ENCODE data around the gene NBR1. TPM values are rescaled to one million over a fixed set of nuclear protein-coding genes. Genes with fewer than 3 reads are reported as not detected.

Gene NBR1
- polyA plus RNA-seq, 3 donors = 40.4 to 88.5 (median 64.0) TPM

DNA sequence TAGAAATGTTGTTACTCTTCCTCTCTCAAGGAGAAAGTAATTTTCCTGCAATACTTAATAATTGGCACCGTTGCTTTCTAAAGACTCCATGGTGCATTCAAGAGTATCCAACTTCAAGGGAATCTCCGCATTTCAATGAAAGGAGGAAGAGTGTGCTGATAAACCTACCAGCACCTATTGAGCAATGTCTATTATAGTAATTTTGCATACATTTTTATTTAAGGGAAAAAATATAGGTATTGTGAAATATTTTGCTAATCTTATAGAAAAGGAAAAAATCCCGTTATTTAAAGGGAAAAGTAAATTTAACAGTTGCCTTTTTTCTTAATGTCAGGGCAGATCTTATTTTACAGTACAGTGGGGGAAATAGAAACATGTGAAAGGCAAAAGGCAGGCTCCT is 39.6 kb downstream of the NBR1 start:
- TF ChIP-seq, protein P1, sequence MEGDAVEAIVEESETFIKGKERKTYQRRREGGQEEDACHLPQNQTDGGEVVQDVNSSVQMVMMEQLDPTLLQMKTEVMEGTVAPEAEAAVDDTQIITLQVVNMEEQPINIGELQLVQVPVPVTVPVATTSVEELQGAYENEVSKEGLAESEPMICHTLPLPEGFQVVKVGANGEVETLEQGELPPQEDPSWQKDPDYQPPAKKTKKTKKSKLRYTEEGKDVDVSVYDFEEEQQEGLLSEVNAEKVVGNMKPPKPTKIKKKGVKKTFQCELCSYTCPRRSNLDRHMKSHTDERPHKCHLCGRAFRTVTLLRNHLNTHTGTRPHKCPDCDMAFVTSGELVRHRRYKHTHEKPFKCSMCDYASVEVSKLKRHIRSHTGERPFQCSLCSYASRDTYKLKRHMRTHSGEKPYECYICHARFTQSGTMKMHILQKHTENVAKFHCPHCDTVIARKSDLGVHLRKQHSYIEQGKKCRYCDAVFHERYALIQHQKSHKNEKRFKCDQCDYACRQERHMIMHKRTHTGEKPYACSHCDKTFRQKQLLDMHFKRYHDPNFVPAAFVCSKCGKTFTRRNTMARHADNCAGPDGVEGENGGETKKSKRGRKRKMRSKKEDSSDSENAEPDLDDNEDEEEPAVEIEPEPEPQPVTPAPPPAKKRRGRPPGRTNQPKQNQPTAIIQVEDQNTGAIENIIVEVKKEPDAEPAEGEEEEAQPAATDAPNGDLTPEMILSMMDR (IDR thresholded peaks at IDR 0.05) = no peak
- WGBS (ENCODE audit: insufficient coverage) = no CpG with 5 or more reads among the region's 3 CpGs
- peaks cover 0 to 2% (median 0%) of the 10 kb centered on the region in 3 donors for H3K27me3 Mint-ChIP-seq (ENCODE audit: low read depth in 3 of 3)
- H3K36me3 Mint-ChIP-seq = peaks cover 49 to 68% of the 10 kb centered on the region in 2 donors
- peak overlapping the region; percentile 96 for H3K4me2 ChIP-seq (replicated peaks; ENCODE audit: extremely low read depth, low read length, poor library complexity, severe bottlenecking)
- peaks cover 19% of the 10 kb centered on the region for H3K79me2 ChIP-seq (ENCODE audit: insufficient read depth, low read length)
- intact Hi-C loops (cut with micrococcal nuclease) = loop anchor here in 1 of 2 donors (5.0 kb wide), 1 partner anchor 107 kb away; no protein-coding TSS in a partner anchor
- H3K27me3 ChIP-seq (ENCODE audit: control insufficient read depth in 2 of 2, insufficient read depth in 2 of 2, low read length in 2 of 2) = no peaks in the 10 kb centered on the region
- no peak for DNase-seq
- H3K27ac Mint-ChIP-seq = peak overlapping the region; percentile 43 to 97 (median 91)
- peaks cover 35% of the 10 kb centered on the region for H3K4me1 Mint-ChIP-seq
- H3K9me3 ChIP-seq (replicated peaks in 1 of 2; ENCODE audit: control insufficient read depth in 1 of 2, insufficient read depth in 1 of 2, low read length in 2 of 2) = no peaks in the 10 kb centered on the region
- peak overlapping the region in 1 of 2 donors; percentile 85 for H3K27ac ChIP-seq (ENCODE audit: low read depth in 1 of 2, low read length in 2 of 2)
- H2AFZ ChIP-seq (ENCODE audit: insufficient read depth, low read depth, low read length, poor library complexity, severe bottlenecking) = peak overlapping the region; percentile 71
- H3K9ac ChIP-seq (ENCODE audit: insufficient read depth, low read length, poor library complexity, severe bottlenecking) = no peak overlapping the region
- H3K4me3 Mint-ChIP-seq = peak overlapping the region; percentile 98
- H3K4me1 ChIP-seq (ENCODE audit: control insufficient read depth in 1 of 2, insufficient read depth in 2 of 2, low read length in 2 of 2) = peaks cover 29 to 36% of the 10 kb centered on the region in 2 donors
- H3K9me3 Mint-ChIP-seq = no peaks in the 10 kb centered on the region
- peaks cover 42% of the 10 kb centered on the region for H4K20me1 ChIP-seq (ENCODE audit: insufficient read depth, low read length)
- peak overlapping the region in 1 of 3 experiments; percentile 96 for H3K4me3 ChIP-seq (replicated peaks in 1 of 3; ENCODE audit: low read depth in 2 of 3, low read length in 3 of 3)
- H3K36me3 ChIP-seq (replicated peaks in 1 of 2; ENCODE audit: control insufficient read depth in 1 of 2, insufficient read depth in 2 of 2, low read length in 2 of 2) = peaks cover 53 to 70% of the 10 kb centered on the region in 2 donors

DNA sequence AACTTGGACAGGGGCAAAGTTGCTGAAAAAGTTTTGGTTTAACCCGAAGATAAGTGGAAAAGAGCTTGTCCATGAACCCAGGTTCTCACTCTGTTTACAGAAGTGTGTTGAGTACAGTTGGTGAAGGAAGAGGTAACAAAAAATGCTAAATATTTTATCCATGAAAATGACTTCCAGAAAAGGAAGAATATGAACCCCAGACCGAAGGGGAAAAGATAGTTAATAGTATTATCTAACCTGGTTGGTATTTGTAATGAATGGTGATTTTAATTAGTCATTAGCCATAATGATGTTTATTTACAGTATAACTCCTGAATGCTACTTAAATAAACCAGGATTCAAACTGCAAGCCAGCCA is 40.1 kb downstream of the NBR1 start:
- peak overlapping the region; percentile 71 for H2AFZ ChIP-seq (ENCODE audit: insufficient read depth, low read depth, low read length, poor library complexity, severe bottlenecking)
- Mint-ChIP-seq H3K27me3 (ENCODE audit: low read depth in 3 of 3) (peaks cover 0 to 2% (median 0%) of the 10 kb centered on the region in 3 donors), H3K9me3 (no peaks in the 10 kb centered on the region), H3K27ac (peak overlapping the region; percentile 67 to 97 (median 93)), H3K4me3 (peak overlapping the region; percentile 98), H3K36me3 (peaks cover 52 to 68% of the 10 kb centered on the region in 2 donors), H3K4me1 (peaks cover 35% of the 10 kb centered on the region)
- DNase-seq = no peak
- TF ChIP-seq, protein P1 (IDR thresholded peaks at IDR 0.05) = no peak
- peak overlapping the region; percentile 73 to 96 (median 82) for H3K4me3 ChIP-seq (replicated peaks in 1 of 3; ENCODE audit: low read depth in 2 of 3, low read length in 3 of 3)
- peaks cover 19% of the 10 kb centered on the region for H3K79me2 ChIP-seq (ENCODE audit: insufficient read depth, low read length)
- H3K36me3 ChIP-seq (replicated peaks in 1 of 2; ENCODE audit: control insufficient read depth in 1 of 2, insufficient read depth in 2 of 2, low read length in 2 of 2) = peaks cover 56 to 70% of the 10 kb centered on the region in 2 donors
- H3K4me1 ChIP-seq (ENCODE audit: control insufficient read depth in 1 of 2, insufficient read depth in 2 of 2, low read length in 2 of 2) = peaks cover 29 to 36% of the 10 kb centered on the region in 2 donors
- no peaks in the 10 kb centered on the region for H3K9me3 ChIP-seq (replicated peaks in 1 of 2; ENCODE audit: control insufficient read depth in 1 of 2, insufficient read depth in 1 of 2, low read length in 2 of 2)
- H3K27ac ChIP-seq (ENCODE audit: low read depth in 1 of 2, low read length in 2 of 2) = peak overlapping the region; percentile 84 to 85
- peak overlapping the region; percentile 77 for H3K9ac ChIP-seq (ENCODE audit: insufficient read depth, low read length, poor library complexity, severe bottlenecking)
- intact Hi-C loops (cut with micrococcal nuclease) = loop anchor here in 1 of 2 donors (5.0 kb wide), 1 partner anchor 106 kb away; no protein-coding TSS in a partner anchor
- 20% methylated on average over 1 of the region's 2 CpGs for WGBS (ENCODE audit: insufficient coverage)
- H4K20me1 ChIP-seq (ENCODE audit: insufficient read depth, low read length) = peaks cover 47% of the 10 kb centered on the region
- H3K4me2 ChIP-seq (replicated peaks; ENCODE audit: extremely low read depth, low read length, poor library complexity, severe bottlenecking) = peak overlapping the region; percentile 96
- H3K27me3 ChIP-seq (ENCODE audit: control insufficient read depth in 2 of 2, insufficient read depth in 2 of 2, low read length in 2 of 2) = no peaks in the 10 kb centered on the region

Measured in CD14-positive monocyte (primary cell).